Esophagus muscularis mucosa (tissue), 4 donors: ENCODE results near the gene MTO1. TPM values are rescaled to one million over a fixed set of nuclear protein-coding genes. Genes with fewer than 3 reads are reported as not detected.

Experiments
- DNase-seq: peaks from one replicate; pipeline ENCODE4 v3.0.0-alpha.2; 2017; ENCODE audit errors: extremely low spot score
- H3K27ac ChIP-seq, 4 donors: fragments of 200-600 bp; sonication (generic); replicated peaks in 1 of 4; 1 replicate in 3 of 4; 2 replicates in 1 of 4; pipeline ENCODE4 v1.5.1; 2016 to 2019; ENCODE audit warnings: mild to moderate bottlenecking in 1 of 4
- H3K27me3 ChIP-seq, 4 donors: fragments of 200-600 bp; sonication (generic); one replicate each; pipeline versions ENCODE4 v1.5.1 to v1.6.0; 2016 to 2019
- H3K36me3 ChIP-seq, 4 donors: fragments of 200-600 bp; sonication (generic); one replicate each; pipeline ENCODE4 v1.5.1; 2016 to 2019
- H3K4me1 ChIP-seq, 4 donors: fragments of 200-600 bp; sonication (generic); one replicate each; pipeline ENCODE4 v1.5.1; 2016 to 2019
- H3K4me3 ChIP-seq, 4 donors: fragments of 200-600 bp; sonication (generic); 1 replicate in 2 of 4; 2 replicates in 2 of 4; pipeline ENCODE4 v1.5.1; 2016 to 2019; ENCODE audit warnings: mild to moderate bottlenecking in 4 of 4, moderate library complexity in 1 of 4
- H3K9me3 ChIP-seq, 4 donors: fragments of 200-600 bp; sonication (generic); 1 replicate in 3 of 4; 2 replicates in 1 of 4; pipeline ENCODE4 v1.5.1; 2016 to 2019
- CTCF ChIP-seq, 3 experiments: fragments of 200-600 bp in 2 of 3; fragments of 450-650 bp in 1 of 3; sonication (generic) in 2 of 3; IDR thresholded peaks; one replicate each; pipeline ENCODE4 v1.5.1; 2017 to 2019; ENCODE audit warnings: antibody characterized with exemption in 3 of 3, mild to moderate bottlenecking in 2 of 3, moderate library complexity in 1 of 3
- EP300 ChIP-seq: sonication (generic); formaldehyde crosslinking; IDR thresholded peaks from one replicate; pipeline ENCODE4 v1.6.1; 2017; ENCODE audit warnings: antibody characterized with exemption
- POLR2A ChIP-seq: fragments of 450-650 bp; IDR thresholded peaks from one replicate; pipeline ENCODE4 v1.6.1; 2017; ENCODE audit warnings: antibody characterized with exemption, moderate library complexity, mild to moderate bottlenecking, low read depth
- POLR2AphosphoS5 ChIP-seq, 2 donors: sonication (generic); formaldehyde crosslinking; IDR thresholded peaks; one replicate each; pipeline ENCODE4 v1.6.1; 2017; ENCODE audit warnings: antibody characterized with exemption in 2 of 2
- WGBS: methylation state at CpG from one replicate; pipeline ENCODE4 v1.1.5; 2018; 5-methylcytosine and 5-hydroxymethylcytosine counted together
- intact Hi-C: fragments of 100-400 bp; cut with DNase I; formaldehyde crosslinking; loops from one replicate; pipeline ENCODE4 v1.15.1; 2023
- total RNA-seq, 4 donors: library from RNA; depleted of rRNA; stranded (reverse); fragments of >200 nt; gene quantifications; one replicate each; pipeline versions ENCODE4 v1.1.0 to v1.2.1, GENCODE V29; 2016

Gene MTO1
- total RNA-seq, 4 donors from 2014 or later, result 15.2 to 38.6 (median 25.7) TPM

- H3K4me1 ChIP-seq, result no peaks in the 10 kb centered on the region
- peaks cover 0 to 26% (median 6%) of the 10 kb centered on the region in 4 donors for H3K36me3 ChIP-seq
- no peak overlapping the region for H3K4me3 ChIP-seq
- 38% methylated on average over 1 of the region's 1 CpG for WGBS
- intact Hi-C loops, result no loop called here
- no peak for DNase-seq
- no peak overlapping the region for H3K27ac ChIP-seq
- no peaks in the 10 kb centered on the region for H3K9me3 ChIP-seq
- TF ChIP-seq CTCF (IDR thresholded peaks at IDR 0.05), result no peak
- no peak for TF ChIP-seq EP300
- TF ChIP-seq POLR2AphosphoS5 (IDR thresholded peaks at IDR 0.05), result no peak
- TF ChIP-seq POLR2A, result no peak
- no peaks in the 10 kb centered on the region for H3K27me3 ChIP-seq
Observed at GRCh38 chr6:73508776-73509175, 47.2 kb downstream of the MTO1 start.

- no peak for TF ChIP-seq POLR2AphosphoS5 (IDR thresholded peaks at IDR 0.05)
- no peak for TF ChIP-seq POLR2A
- TF ChIP-seq EP300, result no peak
- no peak for TF ChIP-seq CTCF (IDR thresholded peaks at IDR 0.05)
- Histone ChIP-seq H3K9me3 (no peaks in the 10 kb centered on the region), H3K27me3 (no peaks in the 10 kb centered on the region), H3K27ac (no peak overlapping the region), H3K4me1 (peaks cover 0 to 3% (median under 1%) of the 10 kb centered on the region in 4 donors), H3K36me3 (peaks cover 0 to 18% (median 7%) of the 10 kb centered on the region in 4 donors), H3K4me3 (no peak overlapping the region)
- intact Hi-C loops, result loop anchor here (10.0 kb wide), 1 partner anchor 225 kb away; no protein-coding TSS in a partner anchor
- WGBS, result 92% methylated on average over 1 of the region's 1 CpG
- DNase-seq, result no peak
Observed at GRCh38 chr6:73509851-73510250, 48.3 kb downstream of the MTO1 start.

- Histone ChIP-seq H3K4me1 (peaks cover 16 to 21% (median 20%) of the 10 kb centered on the region in 4 donors), H3K27ac (no peak overlapping the region), H3K4me3 (no peak overlapping the region), H3K36me3 (peaks cover 8 to 34% (median 26%) of the 10 kb centered on the region in 4 donors), H3K9me3 (no peaks in the 10 kb centered on the region), H3K27me3 (no peaks in the 10 kb centered on the region)
- no peak for TF ChIP-seq POLR2AphosphoS5 (IDR thresholded peaks at IDR 0.05)
- TF ChIP-seq EP300, result no peak
- TF ChIP-seq POLR2A, result no peak
- no peak for TF ChIP-seq CTCF (IDR thresholded peaks at IDR 0.05)
- intact Hi-C loops, result loop anchor here (10.0 kb wide), 1 partner anchor 223 kb away; no protein-coding TSS in a partner anchor
- 95% methylated on average over 7 of the region's 7 CpGs for WGBS
- DNase-seq, result no peak
Observed at GRCh38 chr6:73511796-73512195, 50.3 kb downstream of the MTO1 start.

GRCh38 chr6:73513496-73513854, 51.9 kb downstream of the MTO1 start:
- Histone ChIP-seq H3K27ac (no peak overlapping the region), H3K9me3 (no peaks in the 10 kb centered on the region), H3K4me3 (no peak overlapping the region), H3K4me1 (peaks cover 23 to 35% (median 35%) of the 10 kb centered on the region in 4 donors), H3K36me3 (peaks cover 21 to 48% (median 40%) of the 10 kb centered on the region in 4 donors), H3K27me3 (no peaks in the 10 kb centered on the region)
- TF ChIP-seq POLR2A (no peak), POLR2AphosphoS5 (IDR thresholded peaks at IDR 0.05) (no peak), EP300 (no peak), CTCF (IDR thresholded peaks at IDR 0.05) (no peak)
- no peak for DNase-seq
- intact Hi-C loops, result loop anchor here (10.0 kb wide), 1 partner anchor 221 kb away; no protein-coding TSS in a partner anchor
- 52% methylated on average over 3 of the region's 3 CpGs for WGBS

GRCh38 chr6:73514746-73515110, 53.2 kb downstream of the MTO1 start:
- H3K36me3 ChIP-seq, result peaks cover 31 to 60% (median 50%) of the 10 kb centered on the region in 4 donors
- H3K4me3 ChIP-seq, result no peak overlapping the region
- peak overlapping the region; percentile 49 to 66 (median 56) for H3K27ac ChIP-seq
- 49% methylated on average over 3 of the region's 3 CpGs for WGBS
- intact Hi-C loops, result loop anchor here (2.0 to 10.0 kb wide), 2 partner anchors 96 to 220 kb away; no protein-coding TSS in a partner anchor
- H3K27me3 ChIP-seq, result no peaks in the 10 kb centered on the region
- DNase-seq, result no peak
- H3K9me3 ChIP-seq, result no peaks in the 10 kb centered on the region
- TF ChIP-seq POLR2AphosphoS5 (IDR thresholded peaks at IDR 0.05) (no peak), POLR2A (no peak), CTCF (IDR thresholded peaks at IDR 0.05) (no peak), EP300 (no peak)
- peaks cover 31 to 48% (median 47%) of the 10 kb centered on the region in 4 donors for H3K4me1 ChIP-seq
